OCI-LY3 (cell line): ENCODE results near the gene EXD3.
"Not testable (repeated sequence)": the region's sequence is repeated elsewhere in the genome, so short reads cannot be mapped to it uniquely, and the experiment has no call there.

Experiments used
- H2AFZ ChIP-seq: fragments of 200-600, 300-600 bp; shearing (Covaris generic); 2 replicates; pipeline ENCODE4 v1.6.0; 2014; ENCODE audit warnings: antibody characterized with exemption, low read depth, low read length
- H3K27ac ChIP-seq: fragments of 200-600, 300-600 bp; sonication (generic); 2 replicates; pipeline ENCODE4 v1.5.1; 2014; ENCODE audit warnings: mild to moderate bottlenecking, low read length, moderate library complexity, mixed read lengths
- H3K27me3 ChIP-seq: fragments of 200-600, 300-600 bp; sonication (generic); 2 replicates; pipeline ENCODE4 v1.6.1; 2014; ENCODE audit warnings: low read depth, low read length, mixed read lengths
- H3K36me3 ChIP-seq: fragments of 200-600, 300-600 bp; sonication (generic); replicated peaks from 2 replicates; pipeline ENCODE3; 2014; ENCODE audit warnings: low read depth, low read length, mixed read lengths
- H3K4me1 ChIP-seq: fragments of 300-600, 200-600 bp; sonication (generic); 2 replicates; pipeline ENCODE4 v1.6.1; 2014; ENCODE audit warnings: low read length, mixed read lengths
- H3K4me2 ChIP-seq: fragments of 200-600, 300-600 bp; sonication (generic); 2 replicates; pipeline ENCODE4 v1.6.1; 2014; ENCODE audit warnings: low read length, mixed read lengths
- H3K4me3 ChIP-seq: fragments of 300-600, 200-600 bp; sonication (generic); 2 replicates; pipeline ENCODE4 v1.5.1; 2014; ENCODE audit warnings: antibody characterized with exemption, mild to moderate bottlenecking, low read length, moderate library complexity
- H3K79me2 ChIP-seq: fragments of 300-600, 200-600 bp; shearing (Covaris generic); 2 replicates; pipeline ENCODE4 v1.6.1; 2014; ENCODE audit warnings: mild to moderate bottlenecking, low read length, mixed read lengths
- H3K9ac ChIP-seq: fragments of 300-600, 200-600 bp; shearing (Covaris generic); 2 replicates; pipeline ENCODE4 v1.6.0; 2014; ENCODE audit warnings: mild to moderate bottlenecking, low read length, moderate library complexity
- H3K9me3 ChIP-seq: fragments of 200-600, 300-600 bp; shearing (Covaris generic); 2 replicates; pipeline ENCODE4 v1.6.1; 2014; ENCODE audit warnings: low read length, mixed read lengths; ENCODE audit not compliant: insufficient read depth
- H4K20me1 ChIP-seq: fragments of 200-600, 300-600 bp; sonication (generic); 2 replicates; pipeline ENCODE4 v1.6.1; 2016; ENCODE audit warnings: low read length, mixed read lengths; ENCODE audit not compliant: insufficient read depth
- CTCF ChIP-seq: fragments of 200-600, 300-600 bp; sonication (generic); IDR thresholded peaks from 2 replicates; pipeline ENCODE4 v1.5.1; 2014; ENCODE audit warnings: antibody characterized with exemption, low read length, low read depth
- EZH2phosphoT487 ChIP-seq: fragments of 200-600 bp; shearing (Covaris generic); IDR thresholded peaks from 2 replicates; pipeline ENCODE4 v1.6.1; 2018; ENCODE audit warnings: antibody characterized with exemption, mixed run types, low read depth

Gene EXD3

DNA sequence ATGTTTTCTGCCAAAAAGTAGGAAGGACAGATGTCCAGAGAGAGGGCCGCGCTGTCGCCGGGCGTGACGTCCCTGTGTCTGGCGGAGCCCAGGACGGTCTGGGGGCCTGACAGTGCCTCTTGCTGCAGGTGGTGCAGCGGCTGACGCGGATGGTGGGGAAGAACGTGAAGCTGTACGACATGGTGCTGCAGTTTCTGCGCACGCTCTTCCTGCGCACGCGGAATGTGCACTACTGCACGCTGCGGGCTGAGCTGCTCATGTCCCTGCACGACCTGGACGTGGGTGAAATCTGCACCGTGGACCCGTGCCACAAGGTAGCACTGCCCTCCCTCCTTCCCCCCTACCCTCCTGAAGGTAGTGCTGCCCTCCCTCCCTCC lies 160.1 kb downstream of the EXD3 start:
- no peak overlapping the region for H2AFZ ChIP-seq
- H3K27ac ChIP-seq = no peak overlapping the region
- H3K9ac ChIP-seq = no peak overlapping the region
- H3K4me1 ChIP-seq = no peaks in the 10 kb centered on the region
- no peak for TF ChIP-seq CTCF
- TF ChIP-seq EZH2phosphoT487 = no peak
- H4K20me1 ChIP-seq = no peaks in the 10 kb centered on the region
- peaks cover 24% of the 10 kb centered on the region for H3K36me3 ChIP-seq
- H3K4me3 ChIP-seq = no peak overlapping the region
- H3K4me2 ChIP-seq = no peak overlapping the region
- H3K27me3 ChIP-seq = no peaks in the 10 kb centered on the region
- 0 out of 2 replicates have a peak, but pooled peaks cover 3% of the 10 kb centered on the region for H3K79me2 ChIP-seq
- no peaks in the 10 kb centered on the region for H3K9me3 ChIP-seq

DNA sequence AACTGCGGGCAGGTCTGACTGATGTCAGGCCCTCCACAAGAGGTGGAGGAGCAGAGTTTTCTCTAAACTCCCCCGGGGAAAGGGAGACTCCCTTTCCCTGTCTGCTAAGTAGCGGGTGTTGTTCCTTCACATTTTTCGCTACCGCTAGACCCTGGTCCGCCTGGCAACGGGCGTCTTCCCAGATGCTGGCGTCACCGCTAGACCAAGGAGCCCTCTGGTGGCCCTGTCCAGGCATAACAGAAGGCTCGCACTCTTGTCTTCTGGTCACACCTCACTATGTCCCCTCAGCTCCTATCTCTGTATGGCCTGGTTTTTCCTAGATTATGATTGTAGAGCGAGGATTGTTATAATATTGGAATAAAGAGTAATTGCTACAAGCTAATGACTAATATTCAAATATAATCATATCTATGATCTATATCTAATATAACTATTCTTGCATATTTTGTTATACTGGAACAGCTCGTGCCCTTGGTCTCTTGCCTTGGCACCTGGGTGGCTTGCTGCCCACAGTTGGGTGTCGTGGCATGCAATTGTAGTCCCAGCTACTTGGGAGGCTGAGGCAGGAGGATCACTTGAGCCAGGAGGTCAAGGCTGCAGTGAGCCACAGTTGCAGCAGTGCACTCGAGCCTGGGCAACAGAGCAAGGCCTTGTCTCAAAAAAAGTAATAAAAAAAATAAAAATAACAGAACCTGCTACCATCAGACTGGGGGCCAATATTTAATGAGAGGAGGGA lies 160.6 kb downstream of the EXD3 start:
- TF ChIP-seq CTCF = peak; percentile 28; the same call in 1 of the 2 replicates
- H3K9ac ChIP-seq, H3K79me2 ChIP-seq, H2AFZ ChIP-seq, H3K9me3 ChIP-seq, H3K4me1 ChIP-seq, H4K20me1 ChIP-seq, H3K4me3 ChIP-seq, H3K27ac ChIP-seq, H3K27me3 ChIP-seq, H3K4me2 ChIP-seq: not testable (repeated sequence)
- peaks cover 22% of the 10 kb centered on the region for H3K36me3 ChIP-seq
